Activated T-cell treated with anti-CD3 and anti-CD28 coated beads, Interleukin-2, amount 50 U/mL, for 72 hours (primary cell): ENCODE results near the gene SDR9C7. TPM values are rescaled to one million over a fixed set of nuclear protein-coding genes. Genes with fewer than 3 reads are reported as not detected.

Source experiments
- ATAC-seq, 2 donors: fragments of 150-1000 bp; cut with Tn5 transposase; replicated peaks in 1 of 2; 2 replicates each; pipeline ENCODE4 v1.10.0; 2021; ENCODE audit warnings: moderate library complexity in 2 of 2, mild to moderate bottlenecking in 1 of 2
- DNase-seq, 2 donors: peaks; one replicate each; pipeline ENCODE4 v3.0.0; 2021 to 2022; ENCODE audit warnings: mixed read lengths in 1 of 2
- H3K27ac Mint-ChIP-seq: one replicate; pipeline ENCODE4 v1.8.0; 2022; ENCODE audit warnings: mild to moderate bottlenecking, moderate library complexity, mixed read lengths
- H3K27me3 Mint-ChIP-seq: one replicate; pipeline ENCODE4 v1.8.0; 2022; ENCODE audit warnings: low read depth, mixed read lengths
- H3K36me3 Mint-ChIP-seq, 2 donors: one replicate each; pipeline ENCODE4 v1.8.0; 2022; ENCODE audit warnings: mixed read lengths in 2 of 2, mild to moderate bottlenecking in 1 of 2; ENCODE audit not compliant: insufficient read depth in 2 of 2
- H3K4me1 Mint-ChIP-seq: one replicate; pipeline ENCODE4 v1.8.0; 2022; ENCODE audit warnings: low read depth, mixed read lengths
- H3K4me3 Mint-ChIP-seq, 2 donors: one replicate each; pipeline ENCODE4 v1.8.0; 2022; ENCODE audit warnings: mild to moderate bottlenecking in 2 of 2, mixed read lengths in 2 of 2, moderate library complexity in 2 of 2
- H3K9me3 Mint-ChIP-seq, 2 donors: one replicate each; pipeline ENCODE4 v1.8.0; 2022; ENCODE audit warnings: mixed read lengths in 2 of 2
- total RNA-seq, 2 donors: library from RNA; stranded (reverse); gene quantifications; one replicate each; pipeline ENCODE4 v1.2.3, GENCODE V29; 2022

Gene SDR9C7
- total RNA-seq, 2 donors from 2014 or later: 0.14 TPM; not detected in 1

DNA sequence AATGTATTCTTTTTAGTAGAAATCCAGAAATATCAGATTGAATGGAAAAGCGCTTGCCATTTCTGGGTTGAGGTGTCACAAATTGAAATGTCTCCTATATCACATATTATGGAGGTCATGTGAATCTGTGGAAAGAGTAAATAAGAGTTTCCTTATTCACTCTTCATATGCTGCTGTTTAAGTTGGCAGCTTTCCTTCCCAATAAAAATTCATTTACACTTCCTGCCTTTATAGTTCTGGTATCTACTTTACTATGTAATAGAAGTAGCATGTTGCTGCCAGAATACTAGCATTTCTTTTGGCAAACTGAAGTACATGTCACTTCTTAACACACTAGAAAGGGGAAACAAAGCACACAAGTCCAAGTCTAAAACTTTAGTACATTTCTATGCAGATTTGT is 60.8 kb downstream of the SDR9C7 start:
- no peak overlapping the region for H3K4me3 Mint-ChIP-seq
- DNase-seq: no peak
- H3K27me3 Mint-ChIP-seq: peaks cover 17% of the 10 kb centered on the region
- H3K36me3 Mint-ChIP-seq: no peaks in the 10 kb centered on the region
- H3K9me3 Mint-ChIP-seq: peaks cover 2% of the 10 kb centered on the region in 2 donors
- no peak overlapping the region for H3K27ac Mint-ChIP-seq
- no peaks in the 10 kb centered on the region for H3K4me1 Mint-ChIP-seq
- no peak for ATAC-seq

Other genes with a start within 250 kb of the SDR9C7 start
- gene PTGES3, start 246.1 kb downstream of the SDR9C7 start, total RNA-seq: 100 to 1,000 TPM; 166 to 192 TPM
- 100 to 1,000 TPM; 903 to 922 TPM for gene NACA, start 209.1 kb downstream of the SDR9C7 start, total RNA-seq
- 10 to 100 TPM; 84.5 to 96.4 TPM for gene PRIM1, start 182.1 kb downstream of the SDR9C7 start, total RNA-seq
- 1 to 10 TPM; 6.6 to 7.3 TPM for gene HSD17B6, start 171.1 kb downstream of the SDR9C7 start, total RNA-seq
- 1 to 10 TPM; 1.5 to 2.1 TPM for gene RDH16, start 23.2 kb upstream of the SDR9C7 start, total RNA-seq
- 10 to 100 TPM in 1 of 2 donors, 1 to 10 TPM in 1; 9.7 to 10.3 TPM for gene ZBTB39, start 72.1 kb upstream of the SDR9C7 start, total RNA-seq
- gene TAC3, start 82.1 kb upstream of the SDR9C7 start, total RNA-seq: 1 to 10 TPM; 4.2 to 4.4 TPM
- gene MYO1A, start 115.7 kb upstream of the SDR9C7 start, total RNA-seq: 10 to 100 TPM; 11.4 to 13.4 TPM
- gene NEMP1, start 144.4 kb upstream of the SDR9C7 start, total RNA-seq: 100 to 1,000 TPM; 114 to 119 TPM
- gene NAB2, start 154.7 kb upstream of the SDR9C7 start, total RNA-seq: 10 to 100 TPM; 30.7 to 31.0 TPM
- gene STAT6, start 177.0 kb upstream of the SDR9C7 start, total RNA-seq: 100 to 1,000 TPM; 178 to 191 TPM
- 1 to 10 TPM; 3.2 to 4.8 TPM for gene LRP1, start 194.1 kb upstream of the SDR9C7 start, total RNA-seq
- not detected for gene LRP1-AS, start 213.2 kb upstream of the SDR9C7 start, total RNA-seq